GM06990 (cell line): ENCODE data around the gene GOLM1.

ENCODE experiments used
- DNase-seq: peaks from one replicate; pipeline ENCODE4 v3.0.0-alpha.2; 2011; ENCODE audit not compliant: insufficient read length; ENCODE audit errors: extremely low read depth
- H3K27me3 ChIP-seq: replicated peaks from 2 replicates; pipeline ENCODE4 v1.6.0; 2011; ENCODE audit warnings: low read length; ENCODE audit not compliant: control insufficient read depth, insufficient read depth
- H3K36me3 ChIP-seq: 2 replicates; pipeline ENCODE4 v1.5.1; 2011; ENCODE audit warnings: low read length; ENCODE audit not compliant: control insufficient read depth, insufficient read depth
- H3K4me3 ChIP-seq: replicated peaks from 2 replicates; pipeline ENCODE4 v1.5.1; 2011; ENCODE audit warnings: low read depth, mild to moderate bottlenecking, control low read depth, low read length
- TF ChIP-seq, protein P1 (sequence below): IDR thresholded peaks from 2 replicates; pipeline ENCODE4 v1.5.1; 2011; ENCODE audit warnings: low read length, control low read depth, mild to moderate bottlenecking, inconsistent platforms; ENCODE audit not compliant: insufficient read depth, poor library complexity, severe bottlenecking

GOLM1 gene

DNA sequence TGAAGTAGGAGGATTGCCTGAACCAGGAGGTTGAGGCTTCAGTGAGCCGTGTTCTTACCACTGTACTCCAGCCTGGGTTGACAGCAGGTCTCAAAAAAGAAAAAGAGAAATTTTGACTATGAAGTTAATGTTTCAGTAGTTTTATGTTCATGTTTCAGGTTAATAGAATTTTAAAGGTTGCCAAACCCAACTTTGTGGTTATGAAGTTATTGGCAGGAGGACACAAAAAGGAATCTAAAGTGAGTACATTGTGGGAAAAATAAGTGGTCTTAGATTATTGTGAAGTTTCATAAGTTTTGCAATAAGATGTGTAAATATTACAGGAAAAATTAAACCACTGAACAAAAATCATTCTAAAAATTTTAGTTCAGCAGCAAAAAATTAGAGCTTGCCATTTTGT, 78.6 kb downstream of the GOLM1 start:
- TF ChIP-seq, protein P1, sequence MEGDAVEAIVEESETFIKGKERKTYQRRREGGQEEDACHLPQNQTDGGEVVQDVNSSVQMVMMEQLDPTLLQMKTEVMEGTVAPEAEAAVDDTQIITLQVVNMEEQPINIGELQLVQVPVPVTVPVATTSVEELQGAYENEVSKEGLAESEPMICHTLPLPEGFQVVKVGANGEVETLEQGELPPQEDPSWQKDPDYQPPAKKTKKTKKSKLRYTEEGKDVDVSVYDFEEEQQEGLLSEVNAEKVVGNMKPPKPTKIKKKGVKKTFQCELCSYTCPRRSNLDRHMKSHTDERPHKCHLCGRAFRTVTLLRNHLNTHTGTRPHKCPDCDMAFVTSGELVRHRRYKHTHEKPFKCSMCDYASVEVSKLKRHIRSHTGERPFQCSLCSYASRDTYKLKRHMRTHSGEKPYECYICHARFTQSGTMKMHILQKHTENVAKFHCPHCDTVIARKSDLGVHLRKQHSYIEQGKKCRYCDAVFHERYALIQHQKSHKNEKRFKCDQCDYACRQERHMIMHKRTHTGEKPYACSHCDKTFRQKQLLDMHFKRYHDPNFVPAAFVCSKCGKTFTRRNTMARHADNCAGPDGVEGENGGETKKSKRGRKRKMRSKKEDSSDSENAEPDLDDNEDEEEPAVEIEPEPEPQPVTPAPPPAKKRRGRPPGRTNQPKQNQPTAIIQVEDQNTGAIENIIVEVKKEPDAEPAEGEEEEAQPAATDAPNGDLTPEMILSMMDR, result no peak
- Histone ChIP-seq H3K36me3 (peaks cover 7% of the 10 kb centered on the region), H3K27me3 (no peaks in the 10 kb centered on the region), H3K4me3 (no peak overlapping the region)
- DNase-seq, result no peak

DNA sequence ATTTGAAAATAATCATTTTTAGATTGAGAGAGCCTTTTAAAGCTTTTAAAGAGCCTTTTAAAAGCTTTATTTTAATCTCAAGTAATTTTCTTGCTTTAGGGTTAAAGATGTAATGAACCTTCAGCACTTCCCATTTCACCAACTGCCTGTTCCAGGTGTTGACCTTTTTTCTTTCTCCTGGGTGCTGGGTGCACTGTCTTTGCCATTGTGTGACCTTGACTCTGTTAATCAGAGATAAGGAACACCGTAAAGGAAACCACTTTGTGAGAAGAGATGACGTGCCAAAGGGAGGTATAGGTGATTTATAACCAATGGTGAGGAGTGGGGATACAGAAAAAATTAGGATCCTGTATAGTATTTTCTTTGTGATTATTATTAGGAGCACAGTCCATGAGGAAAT, 90.2 kb downstream of the GOLM1 start:
- H3K36me3 ChIP-seq, result peaks cover 4% of the 10 kb centered on the region
- no peaks in the 10 kb centered on the region for H3K27me3 ChIP-seq
- H3K4me3 ChIP-seq, result no peak overlapping the region
- TF ChIP-seq, protein P1, result no peak
- no peak for DNase-seq

DNA sequence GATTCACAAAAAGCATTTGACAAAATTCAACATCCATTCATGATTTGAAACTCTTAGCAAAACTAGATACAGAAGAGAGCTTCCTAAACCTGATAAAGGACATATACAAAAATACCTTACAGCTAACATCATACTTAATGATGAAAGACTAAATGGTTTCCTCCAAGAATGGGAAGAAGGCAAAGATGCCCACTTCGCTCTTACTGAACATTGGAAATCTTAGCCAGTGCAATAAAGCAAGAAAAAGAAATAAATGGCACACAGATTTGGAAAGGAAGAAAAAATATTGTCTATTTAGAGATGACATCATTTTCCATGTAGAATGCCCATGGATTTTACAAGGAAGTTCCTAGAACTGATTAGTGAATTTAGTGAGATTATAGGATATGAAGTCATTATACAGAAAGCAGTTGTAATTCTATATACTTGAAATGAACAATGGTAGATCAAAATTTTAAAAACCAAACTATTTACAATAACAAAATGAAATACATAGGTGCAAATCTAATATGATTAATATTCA, 94.0 kb downstream of the GOLM1 start:
- H3K36me3 ChIP-seq, result peaks cover 4% of the 10 kb centered on the region
- H3K4me3 ChIP-seq, result no peak overlapping the region
- no peaks in the 10 kb centered on the region for H3K27me3 ChIP-seq
- no peak for DNase-seq
- TF ChIP-seq, protein P1, result no peak

DNA sequence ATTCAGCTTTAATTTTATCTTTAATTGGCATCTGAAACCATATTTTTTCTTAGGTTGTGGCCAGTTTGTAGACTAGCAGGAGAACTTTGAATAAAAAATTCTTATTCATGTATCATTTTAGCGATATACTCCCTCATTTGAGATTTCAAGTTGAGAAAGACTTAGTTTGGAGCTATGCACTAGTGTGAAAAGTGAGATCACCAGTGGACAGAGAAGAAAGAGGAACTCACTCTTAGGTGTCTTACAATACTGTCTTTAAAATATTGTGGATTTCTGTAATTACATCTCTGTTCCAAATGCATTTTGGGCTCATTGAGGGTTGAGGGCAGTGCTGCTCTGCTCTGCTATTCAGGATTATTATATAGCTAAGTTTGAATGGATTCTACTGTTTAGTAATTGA, 103.8 kb downstream of the GOLM1 start:
- Histone ChIP-seq H3K36me3 (no peaks in the 10 kb centered on the region; the same call in none of the 2 replicates), H3K27me3 (no peaks in the 10 kb centered on the region), H3K4me3 (no peak overlapping the region)
- DNase-seq, result no peak
- TF ChIP-seq, protein P1, result no peak

DNA sequence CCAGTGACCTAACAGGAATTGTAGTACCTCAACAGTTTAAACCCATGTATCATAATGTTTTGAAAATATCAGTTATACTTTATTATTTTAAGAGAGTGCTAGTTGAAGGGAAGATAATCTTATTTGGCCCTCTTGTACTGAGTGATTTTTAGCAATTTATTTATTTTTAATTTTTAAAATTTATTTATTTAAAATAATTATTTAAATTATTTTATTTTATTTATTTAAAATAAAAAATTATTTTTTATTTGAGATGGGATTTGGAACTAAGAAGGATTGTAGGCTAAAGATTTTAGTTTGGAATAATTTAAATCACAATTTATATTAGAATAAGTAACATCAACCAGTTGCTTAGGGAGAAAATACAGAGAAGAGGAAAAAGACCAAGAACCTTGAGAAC, 104.3 kb downstream of the GOLM1 start:
- Histone ChIP-seq H3K4me3 (no peak overlapping the region), H3K27me3 (no peaks in the 10 kb centered on the region), H3K36me3 (no peaks in the 10 kb centered on the region; the same call in none of the 2 replicates)
- TF ChIP-seq, protein P1, result no peak
- no peak for DNase-seq

DNA sequence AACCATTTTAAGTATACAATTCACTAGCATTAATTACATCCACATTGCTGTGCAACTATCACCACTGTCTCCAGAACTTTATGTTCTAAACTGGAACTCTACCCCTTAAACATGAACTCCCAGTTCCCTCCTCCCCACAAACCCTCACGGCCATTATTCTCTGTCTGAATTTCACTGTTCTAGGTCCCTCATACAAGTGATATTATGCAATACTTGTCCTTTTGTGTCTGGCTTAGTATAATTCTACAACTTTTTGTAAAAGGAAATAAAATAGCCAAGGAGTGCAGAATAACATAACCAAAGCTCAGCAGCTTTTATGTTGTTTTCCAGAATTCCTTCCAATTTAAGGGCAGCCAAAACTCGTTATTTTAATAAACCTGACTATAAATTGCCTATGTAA, 105.2 kb downstream of the GOLM1 start:
- no peaks in the 10 kb centered on the region; the same call in none of the 2 replicates for H3K36me3 ChIP-seq
- no peak overlapping the region for H3K4me3 ChIP-seq
- TF ChIP-seq, protein P1, result no peak
- DNase-seq, result no peak
- no peaks in the 10 kb centered on the region for H3K27me3 ChIP-seq
